AG08395 (cell line): ENCODE results near the gene GPX4.

Source experiments
- DNase-seq: peaks from one replicate; pipeline ENCODE4 v3.0.0; 2012; ENCODE audit warnings: mixed read lengths, low spot score

GPX4 gene, protein sequence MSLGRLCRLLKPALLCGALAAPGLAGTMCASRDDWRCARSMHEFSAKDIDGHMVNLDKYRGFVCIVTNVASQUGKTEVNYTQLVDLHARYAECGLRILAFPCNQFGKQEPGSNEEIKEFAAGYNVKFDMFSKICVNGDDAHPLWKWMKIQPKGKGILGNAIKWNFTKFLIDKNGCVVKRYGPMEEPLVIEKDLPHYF

DNA sequence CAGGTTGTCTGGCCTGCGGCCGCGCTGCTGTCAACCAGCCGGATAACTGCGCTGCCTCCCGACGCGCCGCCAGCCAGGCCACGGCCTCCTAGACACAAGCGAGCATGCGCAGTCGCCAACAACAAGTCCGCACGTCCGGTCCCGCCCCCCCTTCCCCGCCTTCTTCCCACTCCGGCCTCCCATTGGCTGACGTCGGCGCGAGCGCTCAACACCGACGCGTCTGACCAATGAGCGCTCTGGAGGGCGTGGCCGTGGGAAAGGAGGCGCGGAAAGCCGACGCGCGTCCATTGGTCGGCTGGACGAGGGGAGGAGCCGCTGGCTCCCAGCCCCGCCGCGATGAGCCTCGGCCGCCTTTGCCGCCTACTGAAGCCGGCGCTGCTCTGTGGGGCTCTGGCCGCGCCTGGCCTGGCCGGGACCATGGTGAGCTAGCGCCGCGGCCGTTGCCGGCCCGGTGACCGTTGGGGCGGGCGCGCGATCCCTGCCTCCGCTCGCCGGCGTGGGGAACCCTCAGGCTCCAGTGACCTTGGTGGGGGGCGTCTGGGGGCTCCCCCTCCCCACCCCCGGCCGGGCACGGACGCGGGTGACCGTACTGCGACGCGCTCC, at the start of gene GPX4:
TSS of gene GPX4 (plus strand) at position 287 of the 603 bp plus-strand sequence. CDS start at position 337, 50 bp downstream.
- peak; percentile 98 for DNase-seq

DNA sequence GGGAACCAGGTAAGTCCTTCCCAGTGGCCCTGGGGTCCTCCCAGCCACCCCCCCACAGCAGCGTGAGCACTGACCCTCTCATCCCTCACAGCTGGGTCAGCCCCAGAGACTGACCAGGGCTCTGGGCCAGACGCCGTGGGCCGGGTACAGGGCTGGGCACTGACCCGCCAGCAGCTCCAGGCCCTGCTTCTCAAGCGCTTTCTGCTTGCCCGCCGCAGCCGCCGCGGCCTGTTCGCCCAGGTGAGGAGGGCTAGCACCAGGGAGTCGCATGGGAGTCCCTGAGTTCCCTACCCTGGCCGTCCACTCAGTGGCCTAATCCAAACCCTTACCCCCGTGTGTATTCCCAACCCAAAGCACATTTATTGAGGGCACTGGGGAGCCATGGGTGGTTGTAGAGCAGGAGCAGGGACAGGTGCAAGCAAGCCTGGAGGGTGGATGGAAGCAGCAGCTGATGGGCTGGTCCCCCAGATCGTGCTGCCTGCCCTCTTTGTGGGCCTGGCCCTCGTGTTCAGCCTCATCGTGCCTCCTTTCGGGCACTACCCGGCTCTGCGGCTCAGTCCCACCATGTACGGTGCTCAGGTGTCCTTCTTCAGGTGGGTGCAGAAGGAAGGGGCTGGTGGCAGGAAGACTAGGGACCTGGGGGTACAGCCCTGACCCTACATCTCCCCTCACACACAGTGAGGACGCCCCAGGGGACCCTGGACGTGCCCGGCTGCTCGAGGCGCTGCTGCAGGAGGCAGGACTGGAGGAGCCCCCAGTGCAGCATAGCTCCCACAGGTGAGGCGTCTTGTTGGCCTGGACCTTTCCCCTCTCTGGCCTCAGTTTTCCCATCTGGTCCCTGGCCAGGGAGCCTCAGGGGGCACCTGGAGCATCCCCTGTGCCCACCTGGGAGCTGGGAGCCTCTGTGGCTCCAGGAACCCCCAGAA, 49.4 kb upstream of the GPX4 start:
- DNase-seq, result no peak

DNA sequence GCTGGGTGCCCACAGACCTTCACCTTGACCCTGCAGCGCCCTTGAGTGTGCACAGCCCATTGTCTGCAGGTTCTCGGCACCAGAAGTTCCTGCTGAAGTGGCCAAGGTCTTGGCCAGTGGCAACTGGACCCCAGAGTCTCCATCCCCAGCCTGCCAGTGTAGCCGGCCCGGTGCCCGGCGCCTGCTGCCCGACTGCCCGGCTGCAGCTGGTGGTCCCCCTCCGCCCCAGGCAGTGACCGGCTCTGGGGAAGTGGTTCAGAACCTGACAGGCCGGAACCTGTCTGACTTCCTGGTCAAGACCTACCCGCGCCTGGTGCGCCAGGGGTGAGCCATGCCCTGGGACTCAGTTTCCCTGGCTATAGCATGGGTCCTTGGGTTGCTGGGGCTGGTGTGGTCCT, 48.8 kb upstream of the GPX4 start:
- DNase-seq, result no peak

DNA sequence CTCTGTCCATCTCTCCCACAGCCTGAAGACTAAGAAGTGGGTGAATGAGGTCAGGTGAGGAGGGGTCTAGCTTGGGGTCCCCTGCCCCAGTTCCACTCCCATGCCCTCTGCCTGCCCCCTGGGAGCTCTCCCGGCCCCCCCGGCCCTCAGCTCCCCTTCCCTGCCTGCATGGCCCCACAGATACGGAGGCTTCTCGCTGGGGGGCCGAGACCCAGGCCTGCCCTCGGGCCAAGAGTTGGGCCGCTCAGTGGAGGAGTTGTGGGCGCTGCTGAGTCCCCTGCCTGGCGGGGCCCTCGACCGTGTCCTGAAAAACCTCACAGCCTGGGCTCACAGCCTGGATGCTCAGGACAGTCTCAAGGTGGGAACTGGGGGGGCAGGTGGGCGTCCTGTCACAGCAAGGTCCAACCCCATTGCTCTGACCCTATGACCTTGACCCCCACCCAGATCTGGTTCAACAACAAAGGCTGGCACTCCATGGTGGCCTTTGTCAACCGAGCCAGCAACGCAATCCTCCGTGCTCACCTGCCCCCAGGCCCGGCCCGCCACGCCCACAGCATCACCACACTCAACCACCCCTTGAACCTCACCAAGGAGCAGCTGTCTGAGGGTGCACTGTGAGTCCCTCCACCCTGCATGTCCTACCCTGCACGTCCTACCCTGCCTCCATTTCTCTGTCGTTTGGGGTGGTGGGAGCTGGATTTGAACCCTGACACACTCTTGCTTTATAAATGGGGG, 47.7 kb upstream of the GPX4 start:
- DNase-seq, result no peak

DNA sequence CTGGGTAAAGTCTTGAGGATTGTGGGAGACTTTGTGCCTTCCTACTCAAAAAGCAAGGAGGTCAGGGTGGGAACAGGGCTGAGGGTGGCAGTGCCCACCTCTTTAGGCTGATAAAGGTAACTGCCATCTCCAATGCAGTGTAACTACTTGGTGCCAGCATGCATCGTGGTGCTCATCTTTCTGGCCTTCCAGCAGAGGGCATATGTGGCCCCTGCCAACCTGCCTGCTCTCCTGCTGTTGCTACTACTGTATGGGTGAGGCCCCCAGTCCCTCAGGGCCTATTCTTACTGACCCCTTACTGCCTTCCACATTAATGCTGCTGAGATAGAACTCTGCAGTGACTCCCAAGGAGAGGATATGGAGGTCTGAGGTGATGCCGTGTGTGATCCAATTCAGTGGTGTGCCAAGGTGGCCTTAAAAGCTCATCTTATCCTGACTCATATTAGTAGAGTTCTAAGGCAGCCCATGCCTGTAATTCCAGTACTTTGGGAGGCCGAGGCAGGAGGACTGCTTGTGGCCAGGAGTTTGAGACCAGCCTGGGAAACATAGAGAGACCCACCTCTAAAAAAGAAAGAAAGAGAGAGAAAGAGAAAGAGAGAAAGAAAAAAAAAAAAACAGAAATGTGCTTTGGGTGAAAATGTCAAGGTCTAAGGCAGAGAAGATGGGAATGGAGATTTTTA, 46.5 kb upstream of the GPX4 start:
- DNase-seq, result no peak

DNA sequence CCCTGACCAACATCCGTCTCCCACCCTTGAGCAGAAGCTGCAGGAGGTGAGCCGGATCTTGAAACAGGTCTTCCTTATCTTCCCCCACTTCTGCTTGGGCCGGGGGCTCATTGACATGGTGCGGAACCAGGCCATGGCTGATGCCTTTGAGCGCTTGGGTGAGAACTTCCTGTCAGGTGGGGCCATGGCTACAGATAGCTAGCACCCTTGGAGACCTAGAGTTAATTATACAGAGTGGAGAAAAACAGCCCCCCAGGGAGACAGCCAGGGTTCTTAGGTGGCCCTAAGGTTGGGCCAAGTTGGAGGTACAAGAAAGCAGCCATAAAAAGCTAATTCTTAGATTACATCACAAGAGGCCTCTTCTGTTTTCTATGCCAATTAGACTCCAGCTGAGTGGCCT, 45.7 kb upstream of the GPX4 start:
- no peak for DNase-seq

DNA sequence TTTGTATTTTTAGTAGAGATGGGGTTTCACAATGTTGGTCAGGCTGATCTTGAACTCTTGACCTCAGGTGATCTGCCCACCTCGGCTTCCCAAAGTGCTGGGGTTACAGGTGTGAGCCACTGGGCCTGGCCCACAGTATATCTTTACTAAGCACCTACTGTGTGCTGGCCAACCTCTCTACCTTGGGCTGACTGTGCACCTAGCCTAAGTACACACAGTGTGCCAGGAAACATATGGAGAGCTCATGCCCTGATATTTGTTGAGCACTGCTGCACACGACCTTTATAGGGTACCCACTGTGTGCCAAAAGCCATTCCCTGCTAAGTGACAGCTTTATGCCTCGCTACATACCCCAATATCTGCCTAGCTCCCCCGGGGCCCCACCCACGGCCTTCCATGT, 43.1 kb upstream of the GPX4 start:
- no peak for DNase-seq

DNA sequence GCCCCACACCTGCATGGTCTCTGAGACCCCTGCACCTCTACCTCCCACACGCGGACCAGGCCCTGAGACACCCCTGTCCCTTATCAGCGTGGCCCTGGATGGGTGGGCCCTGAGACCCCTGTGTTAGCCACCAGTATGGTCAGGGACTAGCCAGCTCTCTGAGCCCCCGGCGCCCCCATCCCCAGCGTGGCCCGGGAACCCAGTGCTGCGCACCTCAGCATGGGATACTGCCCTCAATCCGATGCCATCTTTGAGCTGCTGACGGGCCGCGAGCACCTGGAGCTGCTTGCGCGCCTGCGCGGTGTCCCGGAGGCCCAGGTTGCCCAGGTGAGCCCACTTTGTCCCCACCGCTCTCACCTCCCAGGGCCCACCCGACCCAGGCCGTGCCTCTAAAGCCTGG, 41.8 kb upstream of the GPX4 start:
- no peak for DNase-seq

DNA sequence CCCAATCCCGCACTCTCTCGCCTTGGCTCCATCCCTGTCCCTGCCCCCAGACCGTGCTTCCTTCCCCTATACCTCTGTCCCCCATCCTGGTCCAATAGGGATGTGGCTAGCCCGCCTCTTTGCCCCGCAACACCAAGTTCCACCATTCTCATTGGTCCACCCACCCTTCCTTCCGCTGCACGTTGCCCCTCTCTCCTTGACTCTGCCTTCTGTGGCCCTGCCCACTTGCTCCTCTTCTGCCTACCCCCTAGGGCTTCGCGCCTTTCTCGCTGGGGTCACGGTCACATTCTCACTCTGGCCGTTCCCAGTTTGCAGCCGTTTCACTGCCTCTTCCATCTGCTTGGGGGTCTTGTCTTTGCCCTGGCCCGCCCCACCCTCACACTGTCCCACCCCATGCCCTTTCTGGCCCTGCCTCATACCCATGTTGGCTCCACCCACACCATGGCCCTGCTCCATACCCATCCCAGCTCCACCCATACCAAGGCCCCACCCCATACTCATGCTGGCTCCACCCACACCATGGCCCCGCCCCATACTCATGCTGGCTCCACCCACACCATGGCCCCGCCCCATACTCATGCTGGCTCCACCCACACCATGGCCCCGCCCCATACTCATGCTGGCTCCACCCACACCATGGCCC, 41.3 kb upstream of the GPX4 start:
- DNase-seq, result no peak

DNA sequence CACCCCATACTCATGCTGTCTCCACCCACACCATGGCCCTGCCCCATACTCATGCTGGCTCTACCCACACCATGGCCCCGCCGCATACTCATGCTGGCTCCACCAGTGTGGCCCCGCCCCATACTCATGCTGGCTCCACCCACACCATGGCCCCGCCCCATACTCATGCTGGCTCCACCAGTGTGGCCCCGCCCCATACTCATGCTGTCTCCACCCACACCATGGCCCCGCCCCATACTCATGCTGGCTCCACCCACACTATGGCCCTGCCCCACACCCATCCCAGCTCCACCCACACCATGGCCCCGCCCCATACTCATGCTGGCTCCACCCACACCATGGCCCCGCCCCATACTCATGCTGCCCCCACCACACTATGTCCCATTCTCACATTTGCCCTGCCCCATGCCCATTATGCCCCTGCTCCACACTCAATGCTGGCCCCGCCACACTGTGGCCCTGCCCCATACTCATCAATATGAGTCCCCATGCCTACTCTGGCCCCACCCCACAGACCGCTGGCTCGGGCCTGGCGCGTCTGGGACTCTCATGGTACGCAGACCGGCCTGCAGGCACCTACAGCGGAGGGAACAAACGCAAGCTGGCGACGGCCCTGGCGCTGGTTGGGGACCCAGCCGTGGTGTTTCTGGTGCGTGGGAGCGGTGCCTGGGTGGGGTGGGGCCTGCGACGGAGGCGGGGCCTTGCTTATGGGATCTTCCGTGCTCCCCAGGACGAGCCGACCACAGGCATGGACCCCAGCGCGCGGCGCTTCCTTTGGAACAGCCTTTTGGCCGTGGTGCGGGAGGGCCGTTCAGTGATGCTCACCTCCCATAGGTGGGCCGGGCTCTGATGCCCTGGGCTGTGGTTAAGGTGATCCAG, 40.5 kb upstream of the GPX4 start:
- no peak for DNase-seq

DNA sequence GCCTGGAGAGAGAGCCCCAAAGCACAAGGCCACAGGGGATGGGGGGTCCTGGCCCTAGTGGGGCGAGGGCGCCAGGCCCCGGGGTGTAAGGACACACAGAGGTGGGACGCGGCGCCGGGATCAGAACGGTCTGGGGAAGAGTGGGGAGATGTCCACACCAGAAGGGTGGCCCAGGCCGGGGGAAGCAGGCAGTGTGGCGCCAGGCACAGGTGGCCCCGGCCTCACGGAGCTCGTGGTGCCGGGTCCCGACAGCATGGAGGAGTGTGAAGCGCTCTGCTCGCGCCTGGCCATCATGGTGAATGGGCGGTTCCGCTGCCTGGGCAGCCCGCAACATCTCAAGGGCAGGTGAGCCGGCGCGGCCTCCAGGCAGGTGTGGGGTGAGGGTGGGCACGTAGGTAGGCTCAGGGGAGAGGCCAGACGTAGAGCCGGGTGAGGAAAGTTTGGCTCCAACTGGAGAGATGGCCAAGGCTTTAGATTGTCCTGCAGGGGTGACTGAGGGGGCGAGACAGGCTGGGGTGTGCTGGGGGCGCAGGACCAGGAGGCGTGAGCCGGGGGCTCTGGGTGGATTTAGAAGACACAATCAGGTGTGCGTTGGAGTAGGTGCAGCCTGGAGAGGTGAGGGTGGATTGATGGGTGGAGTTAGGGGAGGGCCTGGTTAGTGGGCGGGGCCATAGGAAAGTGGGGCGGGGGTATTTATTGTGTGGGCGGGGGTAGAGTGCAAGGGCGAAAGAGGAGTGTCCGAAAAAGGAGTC, 39.7 kb upstream of the GPX4 start:
- DNase-seq, result no peak

DNA sequence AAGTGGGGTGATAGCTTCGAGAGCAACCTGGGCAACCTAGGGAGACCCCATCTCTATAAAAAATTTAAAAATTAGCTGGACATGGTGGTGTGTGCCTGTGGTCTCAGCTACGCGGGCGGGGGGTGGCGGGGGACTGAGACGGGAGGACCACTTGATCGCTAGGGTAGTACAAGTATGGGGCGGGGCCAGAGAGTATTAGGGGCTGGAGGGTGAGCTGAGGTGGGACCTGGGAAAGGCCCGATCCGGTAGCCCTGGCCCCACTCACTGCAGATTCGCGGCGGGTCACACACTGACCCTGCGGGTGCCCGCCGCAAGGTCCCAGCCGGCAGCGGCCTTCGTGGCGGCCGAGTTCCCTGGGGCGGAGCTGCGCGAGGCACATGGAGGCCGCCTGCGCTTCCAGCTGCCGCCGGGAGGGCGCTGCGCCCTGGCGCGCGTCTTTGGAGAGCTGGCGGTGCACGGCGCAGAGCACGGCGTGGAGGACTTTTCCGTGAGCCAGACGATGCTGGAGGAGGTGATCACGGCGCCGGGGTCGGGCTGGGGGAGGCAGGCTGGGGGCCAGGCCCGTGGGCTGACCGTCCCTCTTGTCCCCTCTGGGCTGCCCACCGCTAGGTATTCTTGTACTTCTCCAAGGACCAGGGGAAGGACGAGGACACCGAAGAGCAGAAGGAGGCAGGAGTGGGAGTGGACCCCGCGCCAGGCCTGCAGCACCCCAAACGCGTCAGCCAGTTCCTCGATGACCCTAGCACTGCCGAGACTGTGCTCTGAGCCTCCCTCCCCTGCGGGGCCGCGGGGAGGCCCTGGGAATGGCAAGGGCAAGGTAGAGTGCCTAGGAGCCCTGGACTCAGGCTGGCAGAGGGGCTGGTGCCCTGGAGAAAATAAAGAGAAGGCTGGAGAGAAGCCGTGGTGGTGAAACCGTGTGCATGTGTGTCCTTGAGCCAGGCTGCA, 38.9 kb upstream of the GPX4 start:
- DNase-seq, result peak; percentile 75

DNA sequence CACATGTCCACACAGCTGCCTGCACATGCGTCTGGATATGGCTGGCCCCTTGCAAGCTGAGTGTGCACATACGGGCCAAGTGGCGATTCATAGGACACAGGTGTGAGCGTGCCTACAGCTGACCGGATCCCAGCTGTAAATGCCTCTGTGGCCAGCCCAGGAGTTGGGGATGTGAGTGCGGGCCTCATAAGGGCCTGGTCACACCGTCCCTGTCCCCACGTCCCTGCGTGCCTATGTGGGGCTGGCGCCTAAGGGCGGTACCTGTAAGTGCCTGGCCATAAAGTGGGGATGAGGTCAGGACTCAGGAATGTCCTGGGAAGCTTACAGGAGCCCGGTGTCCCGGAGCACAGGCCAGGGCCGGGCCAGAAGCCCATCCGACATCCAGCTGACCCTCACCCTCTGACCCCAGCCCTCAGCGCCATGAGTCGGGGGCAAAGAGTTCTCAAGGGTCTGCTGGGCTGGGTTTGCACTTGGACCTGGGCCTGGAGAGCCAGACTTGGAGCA, 38.1 kb upstream of the GPX4 start:
- DNase-seq, result no peak

DNA sequence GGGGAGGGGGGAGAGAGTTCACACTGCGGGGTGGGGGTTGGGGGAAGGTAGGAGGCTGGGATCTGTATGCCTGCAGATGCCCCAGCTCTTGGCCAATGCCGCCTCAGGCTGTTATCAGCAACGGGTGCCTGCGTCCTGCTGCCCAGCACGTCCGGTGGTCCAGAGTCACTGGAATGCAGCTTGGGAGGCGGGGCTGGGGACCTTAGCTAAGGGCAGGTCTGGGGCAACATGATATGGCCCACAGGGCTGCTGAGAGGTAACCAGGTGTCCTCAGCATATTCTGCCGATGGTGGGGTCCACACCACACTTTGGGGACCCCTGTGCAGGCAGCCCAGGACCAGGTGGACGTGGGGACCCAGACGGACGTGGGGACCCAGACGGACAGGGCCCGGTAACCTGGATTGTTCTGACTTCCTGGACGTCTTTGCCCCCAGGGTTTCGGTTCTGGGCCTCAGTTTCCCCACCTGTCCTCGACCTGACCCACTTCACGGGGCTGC, 37.5 kb upstream of the GPX4 start:
- no peak for DNase-seq

DNA sequence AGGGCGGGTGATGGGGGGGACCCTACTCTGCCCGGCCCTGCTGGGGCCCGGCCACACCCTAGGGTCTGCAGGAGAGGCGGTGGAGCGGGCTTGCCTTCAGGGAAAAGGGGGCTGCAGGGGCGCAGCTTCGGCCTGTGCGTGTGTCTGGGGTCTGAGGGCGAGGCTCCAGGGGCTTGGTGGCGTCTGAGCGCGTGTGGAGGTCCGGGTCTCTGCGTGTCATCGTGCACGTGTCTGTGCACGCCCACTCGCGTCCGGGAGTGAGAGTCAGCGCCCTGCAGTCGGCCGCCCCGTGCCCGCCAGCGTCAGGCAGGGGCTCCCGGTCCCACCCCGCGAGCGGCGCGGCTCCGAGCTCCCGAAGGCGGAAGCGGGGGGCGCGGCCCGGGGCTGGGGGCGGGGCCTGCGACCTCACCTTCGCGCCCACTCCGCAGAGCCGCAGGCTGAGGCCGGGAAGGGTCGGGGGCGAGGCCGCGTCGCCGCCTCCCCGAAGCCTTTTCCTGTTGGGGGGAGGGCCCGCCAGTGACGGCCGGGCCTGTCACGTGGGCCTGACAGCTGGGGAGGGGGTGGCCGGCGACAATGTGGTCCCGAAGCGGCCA, 37.0 kb upstream of the GPX4 start, which contains the start of gene ARHGAP45:
TSS of gene ARHGAP45 (plus strand) at position 420 of the 593 bp plus-strand sequence. CDS start 239 bp downstream, outside the sequence.
- no peak for DNase-seq

DNA sequence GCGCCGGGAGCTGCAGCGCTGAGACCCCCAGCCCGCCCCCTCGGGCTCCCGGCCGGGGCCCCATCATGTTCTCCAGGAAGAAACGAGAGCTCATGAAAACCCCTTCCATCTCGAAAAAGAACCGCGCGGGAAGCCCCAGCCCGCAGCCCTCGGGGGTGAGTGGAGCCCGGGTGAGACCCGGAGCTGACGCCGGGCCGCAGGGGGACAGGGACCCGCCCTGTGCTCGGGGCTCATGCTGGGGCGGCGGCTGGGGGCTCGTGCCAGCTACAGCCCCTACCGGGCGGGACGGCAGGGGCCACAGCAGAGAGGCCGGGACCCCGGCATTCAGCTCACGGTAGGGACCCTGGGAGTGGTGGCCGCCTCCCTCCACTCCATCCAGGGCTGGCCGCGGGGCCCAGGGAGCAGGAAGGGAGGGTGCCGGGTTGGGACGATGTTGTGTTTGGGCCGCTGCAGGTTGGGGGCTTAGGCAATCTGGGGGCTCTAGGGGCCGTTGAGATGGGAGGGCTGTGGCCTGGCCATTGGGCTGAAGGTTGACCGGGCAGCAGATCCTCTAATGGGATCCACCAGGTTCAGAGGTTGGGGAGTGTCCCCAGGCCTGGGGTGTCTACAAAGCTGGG, 36.3 kb upstream of the GPX4 start:
- DNase-seq, result no peak
